GM21737 (cell line): ENCODE measurements around the gene RUFY3.
"Not testable (repeated sequence)": the region's sequence is repeated elsewhere in the genome, so short reads cannot be mapped to it uniquely, and the experiment has no call there.

Experiments used
- ATAC-seq: cut with Tn5 transposase; IDR thresholded peaks from one replicate; pipeline ENCODE4 v1.9.1; 2021; ENCODE audit warnings: mild to moderate bottlenecking, moderate library complexity; ENCODE audit not compliant: unreplicated experiment

RUFY3 gene

GRCh38 chr4:70838666-70839588 is 117.2 kb downstream of the RUFY3 start:
- ATAC-seq: peak; percentile 44

- peak; percentile 64 for ATAC-seq
Measured at GRCh38 chr4:70839589-70840093, 117.9 kb downstream of the RUFY3 start, which contains the start of gene GRSF1. TSS of gene GRSF1 (minus strand) at chr4:70839890. CDS start at chr4:70839827, 63 bp downstream.

- not testable (repeated sequence) for ATAC-seq
Measured at GRCh38 chr4:70840137-70840536, 118.4 kb downstream of the RUFY3 start.

GRCh38 chr4:70840631-70841030 is 118.9 kb downstream of the RUFY3 start:
- not testable (repeated sequence) for ATAC-seq

- ATAC-seq: no peak
Measured at GRCh38 chr4:70841211-70841610, 119.4 kb downstream of the RUFY3 start.

- no peak for ATAC-seq
Measured at GRCh38 chr4:70841951-70842350, 120.2 kb downstream of the RUFY3 start.

GRCh38 chr4:70842761-70843435 is 121.1 kb downstream of the RUFY3 start:
- peak; percentile 27 for ATAC-seq

GRCh38 chr4:70844180-70844579 is 122.4 kb downstream of the RUFY3 start:
- no peak for ATAC-seq

- no peak for ATAC-seq
Measured at GRCh38 chr4:70849291-70849690, 127.5 kb downstream of the RUFY3 start.

GRCh38 chr4:70855464-70855863 is 133.7 kb downstream of the RUFY3 start:
- no peak for ATAC-seq
